GM12878 (cell line): ENCODE results near the gene MIA. TPM values are rescaled to one million over a fixed set of nuclear protein-coding genes. Genes with fewer than 3 reads are reported as not detected.
"Not testable (repeated sequence)": the region's sequence is repeated elsewhere in the genome, so short reads cannot be mapped to it uniquely, and the experiment has no call there.

Experiments
- ATAC-seq: fragments of 200-7000 bp; cut with Tn5 transposase; 3 replicates; pipeline ENCODE4 v1.9.1; 2020; ENCODE audit warnings: mild to moderate bottlenecking, moderate library complexity
- BruUV-seq: library from RNA; stranded (reverse); fragments of 400-500 nt; replicated peaks from 2 replicates; lab custom pipeline; 2021; lab: Mats Ljungman, UMichigan
- CTCF ChIA-PET: fragments of 300-600 bp; sonication (Branson Sonifier 250); formaldehyde crosslinking; extraction: SDS; loops from one replicate; lab custom pipeline; 2021; ENCODE audit warnings: inconsistent platforms; lab: Yijun Ruan, JAX
- POLR2A ChIA-PET: fragments of 350-600 bp; formaldehyde crosslinking; extraction: SDS; loops from one replicate; lab custom pipeline; 2021; ENCODE audit warnings: inconsistent platforms; lab: Charles Lee
- RAD21 ChIA-PET: fragments of 300-600 bp; sonication (Branson Sonifier 250); formaldehyde crosslinking; loops from one replicate; lab custom pipeline; 2023; ENCODE audit warnings: antibody characterized with exemption; ENCODE audit not compliant: unreplicated experiment; lab: Charles Lee
- SMC1A ChIA-PET: fragments of 300-600 bp; sonication (Branson Sonifier 250); formaldehyde crosslinking; loops from one replicate; lab custom pipeline; 2023; ENCODE audit not compliant: unreplicated experiment, uncharacterized antibody; lab: Charles Lee
- DNase-seq: peaks from one replicate; pipeline ENCODE4 v3.0.0-alpha.2; 2011; ENCODE audit warnings: low read depth, low spot score
- FAIRE-seq: peaks from 3 replicates; lab custom pipeline; 2011; peaks lifted over from hg19 to GRCh38; lab: Jason Lieb, UNC
- H2AFZ ChIP-seq: 2 replicates; pipeline ENCODE4 v1.6.0; 2011; ENCODE audit warnings: low read depth, low read length, control low read depth; ENCODE audit not compliant: control insufficient read depth
- H3K27ac ChIP-seq: 2 replicates; pipeline ENCODE4 v1.5.1; 2011; ENCODE audit warnings: control low read depth; ENCODE audit not compliant: control insufficient read depth, insufficient read depth
- H3K27me3 ChIP-seq, 2 experiments: replicated peaks in 1 of 2; 2 replicates each; pipeline versions ENCODE4 v1.6.0 to v1.6.1; 2011; ENCODE audit warnings: low read length in 1 of 2; ENCODE audit not compliant: control insufficient read depth in 2 of 2, insufficient read depth in 2 of 2
- H3K36me3 ChIP-seq, 2 experiments: 2 replicates each; pipeline ENCODE4 v1.5.1; 2011; ENCODE audit warnings: low read length in 1 of 2; ENCODE audit not compliant: control insufficient read depth in 2 of 2, insufficient read depth in 2 of 2
- H3K4me1 ChIP-seq: 2 replicates; pipeline ENCODE4 v1.6.1; 2011; ENCODE audit warnings: mild to moderate bottlenecking, low read length, moderate library complexity, mixed read lengths; ENCODE audit not compliant: control insufficient read depth, insufficient read depth
- H3K4me2 ChIP-seq: 2 replicates; pipeline ENCODE4 v1.6.0; 2011; ENCODE audit warnings: control low read depth; ENCODE audit not compliant: control insufficient read depth, insufficient read depth
- H3K4me3 ChIP-seq: fragments of 200-600 bp; sonication (generic); 2 replicates; pipeline ENCODE4 v1.5.1; 2016
- H3K79me2 ChIP-seq: 2 replicates; pipeline ENCODE4 v1.6.0; 2011; ENCODE audit warnings: low read length; ENCODE audit not compliant: control insufficient read depth, insufficient read depth
- H3K9ac ChIP-seq: 2 replicates; pipeline ENCODE4 v1.8.0; 2011; ENCODE audit warnings: low read length, control low read depth, mixed read lengths; ENCODE audit not compliant: control insufficient read depth, insufficient read depth
- H3K9me3 ChIP-seq: replicated peaks from 3 replicates; pipeline ENCODE4 v1.5.1; 2011; ENCODE audit warnings: mild to moderate bottlenecking, low read length; ENCODE audit not compliant: control insufficient read depth, insufficient read depth
- H4K20me1 ChIP-seq: 2 replicates; pipeline ENCODE4 v1.6.0; 2011; ENCODE audit not compliant: control insufficient read depth, insufficient read depth
- NR2F1 ChIP-seq: fragments of 450-650 bp; conservative IDR thresholded peaks from 2 replicates; pipeline ENCODE4 v1.6.1; 2017; ENCODE audit warnings: mild to moderate bottlenecking
- POLR2A ChIP-seq: IDR thresholded peaks from 2 replicates; pipeline ENCODE4 v1.6.1; 2011; ENCODE audit warnings: low read depth, mild to moderate bottlenecking, low read length
- SMC3 ChIP-seq: IDR thresholded peaks from 2 replicates; pipeline ENCODE4 v1.6.1; 2011; ENCODE audit warnings: low read length, improper control_type of control experiment, borderline replicate concordance
- TCF12 ChIP-seq: IDR thresholded peaks from 2 replicates; pipeline ENCODE4 v1.6.1; 2011; ENCODE audit warnings: low read depth, mild to moderate bottlenecking, low read length
- YY1 ChIP-seq: IDR thresholded peaks from 2 replicates; pipeline ENCODE4 v1.6.1; 2011; ENCODE audit warnings: low read depth, mild to moderate bottlenecking, low read length
- WGBS: methylation state at CpG from one replicate; pipeline ENCODE4 v1.1.6; 2016; ENCODE audit warnings: low lambda C conversion rate; ENCODE audit not compliant: insufficient replicate concordance, insufficient coverage; ENCODE audit errors: missing lambda C conversion rate; 5-methylcytosine and 5-hydroxymethylcytosine counted together
- in situ Hi-C: fragments of 300-500 bp; cut with MboI; formaldehyde crosslinking; loops from 9 replicates; pipeline ENCODE4 v1.14.3; 2018; ENCODE audit warnings: mixed read lengths
- intact Hi-C: fragments of 100-400 bp; cut with micrococcal nuclease; formaldehyde crosslinking; loops from one replicate; pipeline ENCODE4 v1.14.2; 2022; ENCODE audit not compliant: unreplicated experiment
- polyA plus RNA-seq, 11 experiments: library from polyadenylated mRNA; depleted of rRNA in 4 of 11; unstranded in 6 of 11; stranded (reverse) in 5 of 11; fragments of >200 nt; fragmentation: Nextera tagmentation in 4 of 11; fragmentation: Illumina TruSeq in 1 of 11; extraction: Ambion mirVana in 4 of 11; extraction: Trizol in 1 of 11; gene quantifications; 1 replicate in 1 of 11; 2 replicates in 10 of 11; pipeline versions ENCODE4 v1.2.1 to v1.2.3, GENCODE V29; 2011 to 2016; ENCODE audit warnings: inconsistent platforms in 2 of 11, missing spikeins in 2 of 11, low read depth in 1 of 11
- total RNA-seq, 4 experiments: library from RNA; depleted of rRNA in 3 of 4; stranded (reverse); fragments of >200 nt in 3 of 4; fragmentation: Illumina TruSeq in 1 of 4; extraction: Trizol in 1 of 4; gene quantifications; 2 replicates each; pipeline versions ENCODE4 v1.2.1 to v1.2.3, GENCODE V29; 2013 to 2021
- TF ChIP-seq, protein P1 (sequence below), 3 experiments: IDR thresholded peaks in 2 of 3; conservative IDR thresholded peaks in 1 of 3; 2 replicates each; pipeline ENCODE4 v1.5.1; 2011; ENCODE audit warnings: low read depth in 3 of 3, low read length in 3 of 3, mild to moderate bottlenecking in 3 of 3, control low read depth in 2 of 3, moderate library complexity in 2 of 3, inconsistent platforms in 1 of 3, mixed read lengths in 1 of 3; ENCODE audit not compliant: control insufficient read depth in 2 of 3, insufficient read depth in 1 of 3; ENCODE audit errors: extremely low read depth in 1 of 3

Gene MIA
- total and polyA plus RNA-seq, 10 of the 15 experiments (the other 5 are each of a cell fraction or from before 2014, with no cell fraction given), result 0.16 to 2.7 (median 1.4) TPM; not detected in 3

GRCh38 chr19:40818480-40819399 lies 43.4 kb downstream of the MIA start:
- H3K27ac ChIP-seq, H3K79me2 ChIP-seq, H3K27me3 ChIP-seq, H3K9me3 ChIP-seq, H3K36me3 ChIP-seq, H3K4me3 ChIP-seq, BruUV-seq, FAIRE-seq, DNase-seq, in situ Hi-C loops, H4K20me1 ChIP-seq, H3K9ac ChIP-seq: not testable (repeated sequence)
- Histone ChIP-seq H3K4me2 (peak overlapping the region; percentile 48), H2AFZ (peak overlapping the region; percentile 82), H3K4me1 (peaks cover 11% of the 10 kb centered on the region)
- ChIA-PET RAD21 (interaction anchor here (1.2 to 2.8 kb wide), 7 partner anchors 12 to 156 kb away, joined by 3 to 46 read pairs (median 5); partner anchors contain the start of genes EGLN2 and RAB4B), POLR2A (interaction anchor here (1.0 to 2.9 kb wide), 2 partner anchors 40 to 66 kb away, joined by 4 to 11 read pairs; partner anchors contain the start of gene RAB4B), CTCF (interaction anchor here (0.6 to 3.5 kb wide), 22 partner anchors 12 to 443 kb away, joined by 3 to 76 read pairs (median 4); partner anchors contain the start of genes ACTMAP, EGLN2, NUMBL and RAB4B), SMC1A (interaction anchor here (0.6 to 3.2 kb wide), 10 partner anchors 10 to 1600 kb away, joined by 3 to 56 read pairs (median 4); partner anchors contain the start of genes COQ8B, ITPKC and RAB4B)
- peak; percentile 97 for ATAC-seq
- peak; percentile 76 for TF ChIP-seq NR2F1
- TF ChIP-seq SMC3, result 0 out of 2 replicates have a peak, but pooled peaks have one; percentile 13
- TF ChIP-seq, protein P1, sequence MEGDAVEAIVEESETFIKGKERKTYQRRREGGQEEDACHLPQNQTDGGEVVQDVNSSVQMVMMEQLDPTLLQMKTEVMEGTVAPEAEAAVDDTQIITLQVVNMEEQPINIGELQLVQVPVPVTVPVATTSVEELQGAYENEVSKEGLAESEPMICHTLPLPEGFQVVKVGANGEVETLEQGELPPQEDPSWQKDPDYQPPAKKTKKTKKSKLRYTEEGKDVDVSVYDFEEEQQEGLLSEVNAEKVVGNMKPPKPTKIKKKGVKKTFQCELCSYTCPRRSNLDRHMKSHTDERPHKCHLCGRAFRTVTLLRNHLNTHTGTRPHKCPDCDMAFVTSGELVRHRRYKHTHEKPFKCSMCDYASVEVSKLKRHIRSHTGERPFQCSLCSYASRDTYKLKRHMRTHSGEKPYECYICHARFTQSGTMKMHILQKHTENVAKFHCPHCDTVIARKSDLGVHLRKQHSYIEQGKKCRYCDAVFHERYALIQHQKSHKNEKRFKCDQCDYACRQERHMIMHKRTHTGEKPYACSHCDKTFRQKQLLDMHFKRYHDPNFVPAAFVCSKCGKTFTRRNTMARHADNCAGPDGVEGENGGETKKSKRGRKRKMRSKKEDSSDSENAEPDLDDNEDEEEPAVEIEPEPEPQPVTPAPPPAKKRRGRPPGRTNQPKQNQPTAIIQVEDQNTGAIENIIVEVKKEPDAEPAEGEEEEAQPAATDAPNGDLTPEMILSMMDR (IDR thresholded peaks at IDR 0.05 in 2 of 3, conservative IDR thresholded peaks at IDR 0.05 in 1 of 3; ENCODE audit: control insufficient read depth in 2 of 3, extremely low read depth in 1 of 3, insufficient read depth in 1 of 3, low read depth in 3 of 3, low read length in 3 of 3), result peak; percentile 39 to 51 (median 48); a peak in 5 of 6 replicates
- 0 out of 2 replicates have a peak, but pooled peaks have one; percentile 16 for TF ChIP-seq YY1
- TF ChIP-seq POLR2A, result 0 out of 2 replicates have a peak, but pooled peaks have one; percentile 17
- 0 out of 2 replicates have a peak, but pooled peaks have one; percentile 18 for TF ChIP-seq TCF12
- WGBS, result 26% methylated on average over 28 of the region's 36 CpGs
- intact Hi-C loops, result loop anchor here (1.0 kb wide), 1 partner anchor 156 kb away; no protein-coding TSS in a partner anchor
